HG03432 (cell line): ENCODE data around the gene OR10K1.
"Not testable (repeated sequence)": the region's sequence is repeated elsewhere in the genome, so short reads cannot be mapped to it uniquely, and the experiment has no call there.

Experiments used
- ATAC-seq: cut with Tn5 transposase; IDR thresholded peaks from one replicate; pipeline ENCODE4 v1.9.1; 2021; ENCODE audit warnings: mild to moderate bottlenecking, moderate library complexity; ENCODE audit not compliant: unreplicated experiment

The OR10K1 gene

GRCh38 chr1:158461534-158461933, at the start of gene OR10K1:
OR10K1 (plus strand) TSS chr1:158461834; CDS start chr1:158465562, 3,728 bp downstream.
- ATAC-seq, result no peak

- ATAC-seq, result no peak
Measured at GRCh38 chr1:158414651-158415345, 46.8 kb upstream of the OR10K1 start.

GRCh38 chr1:158417586-158417985, 44.0 kb upstream of the OR10K1 start:
- no peak for ATAC-seq

GRCh38 chr1:158422212-158422611, 39.4 kb upstream of the OR10K1 start:
- ATAC-seq, result no peak

GRCh38 chr1:158425027-158425426, 36.6 kb upstream of the OR10K1 start:
- no peak for ATAC-seq

- no peak for ATAC-seq
Measured at GRCh38 chr1:158426137-158426536, 35.5 kb upstream of the OR10K1 start, which contains the start of gene OR10K2. OR10K2 (minus strand) TSS chr1:158426237; CDS start chr1:158420866, 5,371 bp downstream.

GRCh38 chr1:158430163-158430562, 31.5 kb upstream of the OR10K1 start:
- not testable (repeated sequence) for ATAC-seq

GRCh38 chr1:158434741-158435140, 26.9 kb upstream of the OR10K1 start:
- ATAC-seq, result no peak

- no peak for ATAC-seq
Measured at GRCh38 chr1:158445376-158445775, 16.3 kb upstream of the OR10K1 start.

- no peak for ATAC-seq
Measured at GRCh38 chr1:158454537-158454936, 7.1 kb upstream of the OR10K1 start.

- no peak for ATAC-seq
Measured at GRCh38 chr1:158457246-158457645, 4.4 kb upstream of the OR10K1 start.

- no peak for ATAC-seq
Measured at GRCh38 chr1:158458263-158458662, 3.4 kb upstream of the OR10K1 start.

GRCh38 chr1:158471920-158472319, 10.3 kb downstream of the OR10K1 start, which contains the start of gene OR10R2:
OR10R2 (plus strand) TSS chr1:158472220; CDS start chr1:158472326, 106 bp downstream.
- ATAC-seq, result no peak

- no peak for ATAC-seq
Measured at GRCh38 chr1:158485455-158485854, 23.8 kb downstream of the OR10K1 start.

GRCh38 chr1:158491316-158491715, 29.7 kb downstream of the OR10K1 start:
- ATAC-seq, result no peak

- no peak for ATAC-seq
Measured at GRCh38 chr1:158493054-158493453, 31.4 kb downstream of the OR10K1 start.

GRCh38 chr1:158494796-158495195, 33.2 kb downstream of the OR10K1 start:
- ATAC-seq, result no peak

- ATAC-seq, result no peak
Measured at GRCh38 chr1:158496374-158496773, 34.7 kb downstream of the OR10K1 start.

GRCh38 chr1:158506369-158506987, 44.8 kb downstream of the OR10K1 start:
- peak; percentile 50 for ATAC-seq

GRCh38 chr1:158507511-158507910, 45.9 kb downstream of the OR10K1 start:
- ATAC-seq, result no peak

GRCh38 chr1:158509471-158510156, 48.0 kb downstream of the OR10K1 start:
- no peak for ATAC-seq

- no peak for ATAC-seq
Measured at GRCh38 chr1:158516966-158517365, 55.3 kb downstream of the OR10K1 start.
